Activated naive CD4-positive, alpha-beta T cell (primary cell): ENCODE data around the gene UBE3A.

Source experiments
- DNase-seq, 4 experiments: peaks; one replicate each; lab custom pipeline; 2025; lab: John Stamatoyannopoulos, UW

Gene UBE3A

DNA sequence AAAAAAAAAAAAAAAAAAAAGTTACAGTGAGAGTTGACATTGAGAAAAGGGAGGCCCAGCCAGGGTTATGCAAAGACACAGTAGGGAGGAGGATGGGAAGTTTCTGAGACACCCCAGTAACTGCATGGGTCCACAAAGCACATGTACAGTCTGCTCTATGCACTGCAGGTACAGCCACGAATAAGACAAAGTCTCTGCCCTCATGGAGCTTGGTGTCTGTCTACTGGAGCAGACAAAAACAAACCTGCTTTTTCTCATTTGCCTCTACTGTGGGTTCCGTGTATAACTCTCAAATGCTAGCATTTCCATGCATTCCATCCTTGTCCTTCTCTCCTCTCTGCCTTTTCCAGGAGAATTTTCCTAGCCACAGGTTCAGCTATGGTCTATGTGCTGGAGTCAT, 107.4 kb downstream of the UBE3A start:
- no peak for DNase-seq

- DNase-seq: no peak
These were observed 109.1 kb downstream of the UBE3A start for GRCh38 chr15:25329696-25330095.

- DNase-seq: no peak
These were observed 111.1 kb downstream of the UBE3A start for GRCh38 chr15:25327686-25328085.

GRCh38 chr15:25325187-25325586, 113.6 kb downstream of the UBE3A start:
- DNase-seq: no peak

GRCh38 chr15:25323420-25323819, 115.4 kb downstream of the UBE3A start:
- no peak for DNase-seq

DNA sequence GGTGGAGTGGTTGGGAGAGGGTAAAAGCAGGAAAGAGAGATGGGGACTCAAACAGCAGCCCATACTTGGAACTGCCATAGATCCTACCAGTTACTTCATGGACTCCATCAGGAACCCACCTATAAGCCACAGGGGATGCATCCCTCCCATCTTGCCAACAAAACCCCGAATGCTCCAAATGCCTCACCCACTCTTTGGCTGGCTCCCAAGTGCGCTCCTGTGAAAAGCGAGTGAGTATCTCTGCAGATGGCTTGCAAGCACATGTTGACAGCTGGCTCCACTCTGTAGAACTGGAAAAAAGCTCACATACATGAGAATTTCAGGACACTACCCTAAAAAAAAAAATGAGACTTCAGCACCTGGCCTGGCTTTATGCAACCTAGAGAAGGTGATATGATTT, 151.0 kb downstream of the UBE3A start:
- no peak for DNase-seq
